AG08395 (cell line): ENCODE data around the gene GALNT10.

Experiments
- DNase-seq: peaks from one replicate; pipeline ENCODE4 v3.0.0; 2012; ENCODE audit warnings: mixed read lengths, low spot score

Gene GALNT10

GRCh38 chr5:154203798-154204578, 13.5 kb downstream of the GALNT10 start:
- no peak for DNase-seq

DNA sequence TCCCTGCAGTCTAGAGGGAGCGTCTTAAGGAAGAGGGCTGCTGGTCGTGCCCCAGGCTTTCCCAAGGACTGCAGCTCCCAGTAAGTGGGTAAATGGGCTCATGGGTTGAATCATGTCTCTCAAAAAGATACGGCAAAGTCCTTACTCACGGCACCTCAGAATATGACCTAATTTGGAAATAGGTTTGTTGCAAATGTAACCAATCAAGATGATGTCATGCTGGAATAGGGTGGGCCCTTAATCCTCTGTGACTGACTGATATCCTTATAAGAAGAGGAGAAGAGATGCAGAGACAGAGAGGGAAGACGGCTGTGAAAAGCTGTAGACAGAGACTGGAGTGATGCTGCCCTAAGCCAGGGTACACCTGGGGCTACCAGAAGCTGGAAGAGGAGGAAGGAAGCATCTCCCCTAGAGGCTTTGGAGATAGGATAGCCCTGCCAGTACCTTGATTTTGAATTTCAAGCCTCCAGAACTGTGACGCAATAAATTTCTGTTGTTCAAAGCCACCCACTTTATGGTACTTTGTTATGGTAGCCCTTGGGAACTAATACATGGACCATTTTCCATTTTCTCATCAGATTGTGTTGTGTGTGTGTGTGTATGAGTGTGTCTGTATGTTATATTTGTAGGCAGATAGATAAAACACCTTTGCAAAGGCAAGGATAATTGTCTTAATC, 15.0 kb downstream of the GALNT10 start:
- DNase-seq, result no peak

DNA sequence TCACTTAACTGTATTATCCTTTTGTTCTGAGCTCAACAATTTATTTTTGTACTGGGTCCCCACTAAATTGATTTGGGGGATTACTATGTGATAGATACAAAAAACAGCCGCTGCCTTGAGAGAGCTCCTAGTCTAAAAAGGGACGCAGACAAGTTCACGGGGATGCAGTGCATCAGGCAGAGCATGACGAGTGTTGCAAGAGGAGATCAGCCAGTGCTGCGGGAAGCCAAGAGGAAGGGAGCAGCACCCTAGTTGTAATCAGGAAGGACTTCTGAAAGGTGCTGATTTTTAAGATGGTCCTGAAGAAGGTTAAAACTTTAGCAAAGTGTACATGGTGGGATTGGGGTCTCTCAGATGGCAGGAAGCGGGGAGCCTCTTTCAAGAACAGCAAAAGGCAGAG, 15.8 kb downstream of the GALNT10 start:
- no peak for DNase-seq

DNA sequence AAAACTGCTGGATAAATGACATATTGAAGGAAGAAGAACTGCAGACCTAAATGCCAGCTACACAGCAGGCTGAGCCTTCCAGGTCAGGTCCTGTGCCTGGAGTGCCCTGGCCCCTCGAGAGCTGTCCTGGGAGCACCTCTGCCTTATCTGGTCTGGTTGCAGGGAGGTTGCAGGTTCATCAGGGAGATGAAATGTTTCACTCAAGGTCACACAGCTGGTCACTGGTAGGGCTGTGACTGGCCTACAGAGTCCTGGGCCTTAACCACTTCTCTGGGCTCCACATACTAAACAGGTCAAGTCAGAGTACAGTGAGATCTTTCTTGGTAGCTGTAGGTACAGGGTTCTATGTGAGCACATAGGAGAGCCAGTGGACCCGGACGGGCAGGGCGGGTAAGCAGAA, 16.7 kb downstream of the GALNT10 start:
- DNase-seq, result no peak

DNA sequence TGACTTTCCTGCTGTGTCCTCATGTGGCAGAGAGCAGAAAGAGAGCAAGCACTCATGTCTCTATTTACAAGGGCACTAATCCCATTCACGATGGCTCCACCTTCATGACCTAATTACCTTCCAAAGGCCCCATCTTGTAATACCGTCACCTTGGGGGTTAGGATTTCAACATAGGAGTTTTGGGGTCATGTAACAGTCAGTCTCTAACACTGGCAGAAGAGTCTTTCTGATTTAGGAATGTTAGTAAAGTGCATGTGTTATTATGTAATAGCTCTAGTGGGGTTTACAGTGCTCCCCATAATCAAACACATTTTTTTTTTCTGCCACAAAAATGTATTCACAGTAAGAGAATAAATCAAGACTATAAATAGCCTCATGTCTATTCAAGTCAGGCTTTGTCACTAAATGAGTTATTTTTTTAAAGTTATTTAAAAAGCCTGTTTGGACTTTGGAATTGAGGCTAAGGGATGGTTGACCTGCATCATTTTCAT, 19.1 kb downstream of the GALNT10 start:
- DNase-seq, result peak; percentile 29

- no peak for DNase-seq
Observed at GRCh38 chr5:154210163-154210562, 19.6 kb downstream of the GALNT10 start.

DNA sequence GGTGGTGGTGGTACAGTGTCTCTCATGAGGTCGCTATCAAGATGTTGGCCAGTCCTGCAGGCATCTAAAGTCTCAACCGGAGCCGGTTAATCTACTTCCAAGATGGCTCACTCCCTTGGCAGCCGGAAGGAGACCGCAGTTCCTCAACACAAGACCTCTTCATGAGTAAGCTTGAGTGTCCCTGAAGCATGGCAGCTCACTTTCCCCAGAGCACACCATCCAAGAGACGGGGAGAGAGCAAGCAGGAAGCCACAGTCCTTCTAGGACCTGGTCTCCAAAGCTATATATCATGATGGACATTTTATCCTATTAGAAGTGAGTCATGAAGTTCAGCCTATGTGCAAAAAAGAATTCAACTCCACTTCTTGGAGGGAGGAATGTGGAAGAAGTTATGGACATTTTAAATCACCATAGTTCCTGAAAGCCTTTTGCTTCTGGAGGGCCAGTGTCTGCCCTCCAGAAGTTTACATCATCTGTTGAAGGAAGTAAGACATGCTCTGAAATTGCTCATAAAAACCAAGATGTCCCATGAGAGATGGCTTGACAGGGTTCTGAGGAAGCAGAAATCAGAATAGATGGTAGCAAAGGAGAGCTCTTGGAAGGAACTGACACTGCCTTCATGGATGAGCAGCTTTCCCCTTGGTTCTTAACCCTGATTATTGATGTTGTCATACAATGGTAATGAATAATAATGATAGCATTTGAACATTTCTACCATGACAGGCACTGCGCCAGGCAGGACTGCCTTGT, 21.3 kb downstream of the GALNT10 start:
- peak; percentile 79 for DNase-seq

DNA sequence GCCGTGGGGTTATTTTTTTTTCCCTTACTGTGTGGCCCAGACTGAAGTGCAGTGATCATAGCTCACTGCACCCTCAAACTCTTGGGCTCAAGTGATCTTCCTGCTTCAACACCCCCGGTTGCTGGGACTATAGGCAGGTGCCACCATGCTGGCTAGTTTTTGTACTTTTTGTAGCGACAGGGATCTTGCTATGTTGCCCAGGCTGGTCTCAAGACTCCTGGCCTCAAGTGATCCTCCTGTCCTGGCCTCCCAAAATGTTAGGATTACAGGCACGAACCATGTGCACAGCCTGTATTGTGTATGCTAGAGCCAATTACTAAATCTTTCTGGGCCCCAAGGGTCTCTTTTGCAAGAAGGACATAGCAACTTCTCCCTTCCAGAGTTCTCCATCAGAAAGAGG, 23.1 kb downstream of the GALNT10 start:
- DNase-seq, result no peak

GRCh38 chr5:154214371-154215106, 24.0 kb downstream of the GALNT10 start:
- peak; percentile 47 for DNase-seq

DNA sequence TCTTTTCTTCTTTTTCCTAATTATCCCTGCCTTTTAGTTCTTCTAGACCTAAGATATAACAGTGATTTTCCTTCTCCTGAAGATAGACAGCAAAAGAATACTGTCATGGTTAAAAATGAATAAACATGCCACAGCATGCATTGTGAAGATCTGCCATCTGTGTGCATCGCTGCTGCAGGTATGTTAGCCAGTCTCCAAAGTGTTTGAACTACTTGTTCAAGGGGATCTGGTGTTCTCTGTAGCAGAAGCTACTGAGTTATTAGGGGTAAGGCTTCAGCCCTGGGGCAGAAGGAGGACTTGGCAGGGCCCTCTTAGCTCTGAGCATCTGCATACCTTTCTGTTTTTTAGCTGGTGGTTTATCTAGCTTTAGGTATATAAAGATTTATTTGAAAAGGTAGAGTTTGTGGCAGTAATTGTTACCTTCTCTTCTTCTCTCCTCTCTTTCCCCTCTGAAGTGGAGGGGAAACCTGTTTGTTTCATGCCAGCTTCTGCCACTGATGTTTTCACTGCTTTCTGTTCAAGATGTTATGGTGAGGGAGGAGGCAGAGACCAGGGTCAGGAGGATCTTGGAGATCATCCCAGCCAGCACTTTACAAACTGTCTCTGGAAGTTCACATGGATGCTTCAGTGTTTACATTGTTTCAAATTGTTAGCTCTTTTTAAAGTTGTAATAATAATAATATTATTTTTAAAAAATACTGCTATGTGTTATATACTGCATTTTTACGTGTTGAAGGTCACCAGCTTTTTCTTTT, 25.2 kb downstream of the GALNT10 start:
- DNase-seq, result no peak

DNA sequence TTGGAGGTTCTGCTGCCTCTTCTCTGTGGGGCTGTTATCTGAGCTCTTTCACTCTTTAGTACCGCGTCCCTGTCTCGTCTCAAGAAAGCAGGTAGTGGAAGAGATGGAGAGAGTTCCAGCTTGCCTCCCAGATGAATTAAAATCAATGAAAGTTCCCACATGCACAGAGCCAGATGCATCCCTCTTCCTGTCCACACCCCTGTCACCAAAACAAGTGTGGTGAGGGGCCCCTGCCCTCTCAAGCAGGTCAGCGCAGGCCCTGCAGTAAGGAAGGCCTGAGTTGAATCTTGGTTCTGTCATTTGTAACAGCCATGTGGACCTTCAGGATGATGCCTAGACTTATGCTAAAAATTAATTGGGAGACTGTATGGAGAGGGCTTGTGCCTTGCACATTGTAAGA, 26.9 kb downstream of the GALNT10 start:
- DNase-seq, result no peak

- DNase-seq, result no peak
Observed at GRCh38 chr5:154218786-154219185, 28.3 kb downstream of the GALNT10 start.

- DNase-seq, result peak; percentile 71
Observed at GRCh38 chr5:154220625-154221024, 30.1 kb downstream of the GALNT10 start.

DNA sequence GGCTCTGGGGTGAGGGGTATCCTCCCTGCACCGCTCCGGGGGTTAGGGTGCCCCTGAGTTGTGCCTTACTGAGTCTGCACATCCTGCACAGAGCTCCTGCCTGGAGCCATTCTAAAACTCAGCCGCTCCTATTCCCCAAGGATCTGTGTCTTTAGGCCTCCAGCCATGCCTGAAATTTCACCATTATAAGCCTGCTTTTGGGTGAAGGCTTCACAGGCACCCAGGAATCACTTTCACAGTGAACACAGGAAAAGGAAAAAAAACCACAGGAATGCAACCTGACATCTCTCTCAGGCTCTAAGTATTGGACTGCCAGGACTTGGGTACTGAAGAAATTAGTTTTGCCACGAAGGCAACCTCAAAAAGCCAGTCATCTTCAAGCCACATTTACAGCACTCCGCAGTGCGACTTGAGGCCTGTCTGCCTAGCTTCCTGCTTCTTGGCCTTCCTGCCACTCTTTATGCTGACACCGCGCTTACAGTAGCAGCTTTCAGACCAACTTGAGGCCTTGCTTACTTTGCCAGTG, 30.9 kb downstream of the GALNT10 start:
- peak; percentile 68 for DNase-seq

DNA sequence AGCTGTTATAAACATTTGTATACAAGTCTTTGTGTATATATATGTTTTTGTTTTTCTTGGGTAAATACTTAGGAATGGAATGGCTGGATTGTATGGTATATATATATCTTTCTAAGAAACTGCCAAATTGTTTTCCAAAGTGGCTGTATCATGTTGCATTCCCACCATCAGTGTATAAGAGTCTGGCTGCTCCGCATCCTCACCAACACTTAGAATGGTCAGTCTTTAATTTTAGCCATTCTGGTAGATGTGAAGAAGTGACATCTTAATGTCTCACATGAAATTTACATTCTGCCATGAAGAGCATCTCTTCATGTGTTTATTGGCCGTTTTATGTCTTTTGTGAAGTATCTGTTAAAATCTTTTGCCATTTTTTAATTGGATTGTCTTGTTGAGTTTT, 31.9 kb downstream of the GALNT10 start:
- no peak for DNase-seq

DNA sequence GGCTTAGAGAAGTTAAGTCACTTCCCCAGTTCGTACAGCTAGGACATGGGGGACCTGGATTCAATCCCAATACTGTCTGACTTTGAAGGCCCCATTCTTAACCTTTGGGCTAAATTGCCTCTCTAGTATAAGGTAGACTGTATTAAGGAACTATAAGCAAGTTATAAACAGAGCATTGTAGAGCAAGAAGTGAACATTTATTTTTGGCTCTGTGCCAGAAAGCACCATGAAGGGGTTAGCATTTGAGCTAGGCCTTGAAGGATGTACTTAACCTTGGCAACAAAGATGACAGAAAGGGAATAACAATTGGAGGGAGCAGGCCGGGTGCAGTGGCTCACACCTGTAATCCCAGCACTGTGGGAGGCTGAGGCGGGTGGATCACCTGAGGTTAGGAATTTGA, 32.8 kb downstream of the GALNT10 start:
- DNase-seq, result no peak

- no peak for DNase-seq
Observed at GRCh38 chr5:154227090-154227489, 36.6 kb downstream of the GALNT10 start.

DNA sequence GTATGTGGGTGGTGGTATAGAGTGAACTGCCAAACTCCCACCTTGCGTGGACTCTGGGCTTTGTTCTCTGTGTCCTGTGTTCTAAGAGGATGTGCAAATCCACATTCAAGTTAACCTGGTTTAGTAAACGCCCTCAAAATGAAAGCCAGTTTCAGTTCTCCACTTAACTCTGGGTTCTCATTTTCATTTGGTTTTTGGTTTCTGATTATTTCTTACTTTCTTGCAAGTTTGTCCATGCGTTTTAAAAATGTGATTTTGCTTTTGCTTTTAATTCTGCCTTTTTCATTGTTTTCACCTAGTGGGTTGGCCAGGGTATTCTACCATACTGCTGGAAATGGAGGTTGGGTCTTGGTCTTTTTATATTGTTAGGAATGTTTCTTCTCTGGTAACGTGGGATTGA, 38.2 kb downstream of the GALNT10 start:
- DNase-seq, result no peak

DNA sequence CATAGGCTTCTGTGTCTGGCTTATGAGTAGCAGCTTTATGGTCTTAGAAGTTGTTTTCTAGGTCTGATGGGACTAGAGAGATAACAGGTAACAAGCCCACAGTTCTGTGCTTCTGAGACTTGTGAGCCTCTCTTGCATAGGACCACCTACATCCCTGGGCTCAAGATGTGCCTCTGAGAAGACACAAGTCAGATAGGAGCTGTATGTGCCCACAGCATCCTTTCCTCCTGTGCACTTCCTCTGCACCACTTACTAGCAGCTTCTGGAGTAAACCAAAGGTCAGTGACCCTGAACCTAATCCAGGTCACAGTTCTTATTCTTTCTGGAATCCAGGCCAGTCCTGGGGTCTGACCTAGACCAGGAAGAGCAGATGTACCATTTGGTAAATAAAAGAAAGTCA, 40.0 kb downstream of the GALNT10 start:
- DNase-seq, result no peak

DNA sequence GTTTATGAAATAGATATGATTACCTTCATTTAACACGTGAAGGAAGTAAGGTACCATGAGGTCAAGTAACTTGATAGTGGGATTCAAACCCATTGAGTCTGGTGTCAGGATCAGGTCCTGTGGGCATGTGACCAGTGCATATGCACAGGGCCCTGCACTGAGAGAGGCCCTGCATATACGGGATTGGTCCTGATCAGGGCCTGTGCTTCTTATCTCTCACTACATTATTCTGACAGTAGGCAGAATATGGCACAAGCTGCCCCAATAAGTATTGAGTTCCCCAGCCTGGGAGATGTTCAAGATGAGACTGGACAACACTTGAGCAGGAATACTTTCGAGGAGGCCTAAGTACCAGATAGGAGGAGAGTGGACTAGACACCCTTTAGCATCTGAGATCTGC, 44.0 kb downstream of the GALNT10 start:
- no peak for DNase-seq

DNA sequence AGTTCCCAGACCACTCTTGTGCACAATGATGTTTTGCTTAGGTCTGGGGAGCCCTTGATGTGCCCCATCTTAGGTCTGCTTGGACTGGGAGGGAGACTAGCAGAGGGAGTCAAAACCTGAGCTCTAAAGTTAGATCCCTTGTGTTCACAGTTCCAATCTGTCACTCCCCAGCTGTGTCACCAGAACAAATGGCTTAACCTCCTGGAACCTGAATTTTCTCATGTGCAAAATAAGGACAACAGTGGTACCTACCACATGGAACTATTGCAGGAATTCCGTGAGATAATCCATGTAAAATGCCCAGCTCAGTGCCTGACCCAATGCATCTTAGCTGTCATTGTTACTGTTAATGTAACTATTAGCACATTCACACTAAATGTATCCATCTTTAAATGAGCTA, 45.5 kb downstream of the GALNT10 start:
- DNase-seq, result no peak
